HG02763 (cell line): ENCODE results near the gene RANBP6.

Source experiments
- ATAC-seq: cut with Tn5 transposase; IDR thresholded peaks from one replicate; pipeline ENCODE4 v1.9.1; 2021; ENCODE audit warnings: mild to moderate bottlenecking, moderate library complexity; ENCODE audit not compliant: unreplicated experiment

RANBP6 gene

GRCh38 chr9:6007770-6008168 is 7.7 kb downstream of the RANBP6 start:
- peak; percentile 49 for ATAC-seq

- ATAC-seq = peak; percentile 58
Observed at GRCh38 chr9:6007058-6007769, 8.2 kb downstream of the RANBP6 start.

GRCh38 chr9:6006749-6007057 is 8.7 kb downstream of the RANBP6 start:
- no peak for ATAC-seq

- no peak for ATAC-seq
Observed at GRCh38 chr9:6000955-6001354, 14.5 kb downstream of the RANBP6 start.

GRCh38 chr9:5999443-6000101 is 15.9 kb downstream of the RANBP6 start:
- ATAC-seq = no peak

- ATAC-seq = no peak
Observed at GRCh38 chr9:5994493-5994892, 20.9 kb downstream of the RANBP6 start.

GRCh38 chr9:5988265-5988664 is 27.2 kb downstream of the RANBP6 start:
- ATAC-seq = no peak

- no peak for ATAC-seq
Observed at GRCh38 chr9:5983042-5983441, 32.4 kb downstream of the RANBP6 start.

- ATAC-seq = no peak
Observed at GRCh38 chr9:5982317-5982716, 33.1 kb downstream of the RANBP6 start.

- no peak for ATAC-seq
Observed at GRCh38 chr9:5978523-5978922, 36.9 kb downstream of the RANBP6 start.

- no peak for ATAC-seq
Observed at GRCh38 chr9:5976674-5977397, 38.6 kb downstream of the RANBP6 start.

- no peak for ATAC-seq
Observed at GRCh38 chr9:5971740-5972139, 43.7 kb downstream of the RANBP6 start.
